H9 (cell line): Measurements from ENCODE around the gene FOXJ3. TPM values are rescaled to one million over a fixed set of nuclear protein-coding genes. Genes with fewer than 3 reads are reported as not detected.
A peak's percentile ranks its signal among the peaks of the same experiment; 100 is the strongest.

ENCODE experiments used
- DNase-seq: peaks from one replicate; pipeline ENCODE4 v3.0.0-alpha.2; 2017
- H2AFZ ChIP-seq: one replicate; pipeline ENCODE4 v1.6.1; 2013; ENCODE audit warnings: mild to moderate bottlenecking, low read length, control low read depth, moderate library complexity
- H2AK5ac ChIP-seq: 2 replicates; pipeline ENCODE4 v1.6.1; 2013; ENCODE audit warnings: low read length, control low read depth, mixed read lengths; ENCODE audit not compliant: insufficient read length
- H2BK120ac ChIP-seq: one replicate; pipeline ENCODE4 v1.6.1; 2013; ENCODE audit warnings: low read depth, mild to moderate bottlenecking, low read length, control low read depth, inconsistent platforms; ENCODE audit not compliant: poor library complexity, severe bottlenecking
- H2BK12ac ChIP-seq: 2 replicates; pipeline ENCODE4 v1.6.1; 2013; ENCODE audit warnings: low read length, control low read depth, mixed read lengths, low read depth; ENCODE audit not compliant: insufficient read length
- H2BK15ac ChIP-seq: 2 replicates; pipeline ENCODE4 v1.6.1; 2013; ENCODE audit warnings: low read depth, low read length, control low read depth
- H2BK20ac ChIP-seq: one replicate; pipeline ENCODE4 v1.6.1; 2013; ENCODE audit warnings: low read depth, mild to moderate bottlenecking, low read length, control low read depth, inconsistent platforms; ENCODE audit not compliant: poor library complexity, severe bottlenecking
- H2BK5ac ChIP-seq: 2 replicates; pipeline ENCODE4 v1.6.1; 2013; ENCODE audit warnings: low read length, control low read depth, mixed read lengths; ENCODE audit not compliant: insufficient read length
- H3K14ac ChIP-seq: 2 replicates; pipeline ENCODE4 v1.6.1; 2013; ENCODE audit warnings: low read length, control low read depth; ENCODE audit not compliant: insufficient read depth
- H3K18ac ChIP-seq: 2 replicates; pipeline ENCODE4 v1.6.1; 2013; ENCODE audit warnings: low read depth, mild to moderate bottlenecking, mixed read lengths, low read length, control low read depth; ENCODE audit not compliant: insufficient read length
- H3K23ac ChIP-seq: 2 replicates; pipeline ENCODE4 v1.6.1; 2013; ENCODE audit warnings: low read length, control low read depth, mixed read lengths, low read depth; ENCODE audit not compliant: insufficient read length
- H3K23me2 ChIP-seq: 2 replicates; pipeline ENCODE4 v1.6.1; 2013; ENCODE audit warnings: low read depth, mild to moderate bottlenecking, mixed read lengths, low read length, control low read depth; ENCODE audit not compliant: insufficient read length, poor library complexity, severe bottlenecking
- H3K27ac ChIP-seq: 2 replicates; pipeline ENCODE4 v1.5.1; 2013; ENCODE audit warnings: low read length, control low read depth, mixed read lengths, low read depth; ENCODE audit not compliant: insufficient read length
- H3K27me3 ChIP-seq: 2 replicates; pipeline ENCODE4 v1.6.1; 2013; ENCODE audit warnings: low read length, control low read depth, inconsistent platforms; ENCODE audit not compliant: insufficient read depth
- H3K4ac ChIP-seq: 2 replicates; pipeline ENCODE4 v1.6.1; 2013; ENCODE audit warnings: low read depth, mild to moderate bottlenecking, control low read depth, inconsistent platforms, low read length, moderate library complexity
- H3K4me1 ChIP-seq: 2 replicates; pipeline ENCODE4 v1.6.1; 2013; ENCODE audit warnings: low read length, control low read depth, inconsistent platforms; ENCODE audit not compliant: insufficient read depth
- H3K4me2 ChIP-seq: 2 replicates; pipeline ENCODE4 v1.6.1; 2013; ENCODE audit warnings: low read length, control low read depth, mixed read lengths; ENCODE audit not compliant: insufficient read length, insufficient read depth
- H3K56ac ChIP-seq: 2 replicates; pipeline ENCODE4 v1.6.1; 2013; ENCODE audit warnings: low read depth, mild to moderate bottlenecking, mixed read lengths, low read length, control low read depth; ENCODE audit not compliant: insufficient read length
- H3K79me1 ChIP-seq: 2 replicates; pipeline ENCODE4 v1.6.1; 2013; ENCODE audit warnings: low read depth, mild to moderate bottlenecking, moderate library complexity, low read length, control low read depth, inconsistent platforms; ENCODE audit not compliant: insufficient read depth, poor library complexity, severe bottlenecking
- H3K79me2 ChIP-seq: 2 replicates; pipeline ENCODE4 v1.6.1; 2013; ENCODE audit warnings: low read length, control low read depth, inconsistent platforms; ENCODE audit not compliant: insufficient read depth
- H3K9ac ChIP-seq: 2 replicates; pipeline ENCODE4 v1.6.1; 2013; ENCODE audit warnings: low read length, control low read depth, mixed read lengths; ENCODE audit not compliant: insufficient read length; ENCODE audit errors: extremely low read depth
- H3K9me3 ChIP-seq: one replicate; pipeline ENCODE4 v1.6.1; 2013; ENCODE audit warnings: low read depth, low read length, inconsistent platforms; ENCODE audit not compliant: control insufficient read depth
- H3T11ph ChIP-seq: one replicate; pipeline ENCODE4 v1.6.1; 2013; ENCODE audit warnings: mild to moderate bottlenecking, low read length, control low read depth, inconsistent platforms
- H4K20me1 ChIP-seq: one replicate; pipeline ENCODE4 v1.6.1; 2013; ENCODE audit not compliant: control insufficient read depth, insufficient read length, insufficient read depth
- H4K5ac ChIP-seq: 2 replicates; pipeline ENCODE4 v1.6.1; 2013; ENCODE audit warnings: low read depth, mild to moderate bottlenecking, mixed read lengths, low read length, control low read depth; ENCODE audit not compliant: insufficient read length
- H4K8ac ChIP-seq: replicated peaks from 2 replicates; pipeline ENCODE4 v1.6.1; 2013; ENCODE audit warnings: low read length, control low read depth, mixed read lengths, low read depth; ENCODE audit not compliant: insufficient read length
- H4K91ac ChIP-seq: 2 replicates; pipeline ENCODE4 v1.6.1; 2013; ENCODE audit warnings: low read depth, mild to moderate bottlenecking, moderate library complexity, mixed read lengths, low read length, control low read depth; ENCODE audit not compliant: insufficient read length
- H3K27ac Mint-ChIP-seq, 3 experiments: 2 replicates in 2 of 3; 3 replicates in 1 of 3; pipeline ENCODE4 v1.8.0; 2020 to 2021; ENCODE audit warnings: mixed read lengths in 3 of 3, mild to moderate bottlenecking in 1 of 3, moderate library complexity in 1 of 3
- H3K27me3 Mint-ChIP-seq: 2 replicates; pipeline ENCODE4 v1.8.0; 2021; ENCODE audit warnings: low read depth, mild to moderate bottlenecking, moderate library complexity, mixed read lengths
- H3K36me3 Mint-ChIP-seq, 3 experiments: 2 replicates in 2 of 3; 3 replicates in 1 of 3; pipeline ENCODE4 v1.8.0; 2020 to 2021; ENCODE audit warnings: low read depth in 3 of 3, mixed read lengths in 3 of 3; ENCODE audit not compliant: insufficient read depth in 1 of 3
- H3K4me1 Mint-ChIP-seq, 2 experiments: 2 replicates each; pipeline ENCODE4 v1.8.0; 2020; ENCODE audit warnings: mixed read lengths in 2 of 2
- H3K4me3 Mint-ChIP-seq, 2 experiments: 2 replicates in 1 of 2; 3 replicates in 1 of 2; pipeline ENCODE4 v1.8.0; 2020 to 2021; ENCODE audit warnings: mild to moderate bottlenecking in 2 of 2, mixed read lengths in 2 of 2, moderate library complexity in 1 of 2
- H3K9me3 Mint-ChIP-seq, 2 experiments: 2 replicates in 1 of 2; 3 replicates in 1 of 2; pipeline ENCODE4 v1.8.0; 2020; ENCODE audit warnings: mild to moderate bottlenecking in 2 of 2, mixed read lengths in 2 of 2, moderate library complexity in 1 of 2
- WGBS: extraction: QIAGEN DNeasy Blood & Tissue Kit; methylation state at CpG from one replicate; pipeline ENCODE4 v1.1.7; 2013; ENCODE audit warnings: missing lambda C conversion rate, low lambda C conversion rate, mixed read lengths; ENCODE audit not compliant: insufficient read length; ENCODE audit errors: extremely low coverage; 5-methylcytosine and 5-hydroxymethylcytosine counted together
- total RNA-seq: library from RNA; stranded (reverse); gene quantifications from 2 replicates; pipeline ENCODE4 v1.2.1, GENCODE V29; 2021
- TF ChIP-seq, protein P1 (sequence below): fragments of 200-600 bp; sonication (generic); conservative IDR thresholded peaks from 3 replicates; pipeline ENCODE4 v1.8.0; 2021; ENCODE audit warnings: antibody characterized with exemption, mild to moderate bottlenecking

FOXJ3 gene
- total RNA-seq, 1 experiment from 2014 or later: 49.9 TPM

DNA sequence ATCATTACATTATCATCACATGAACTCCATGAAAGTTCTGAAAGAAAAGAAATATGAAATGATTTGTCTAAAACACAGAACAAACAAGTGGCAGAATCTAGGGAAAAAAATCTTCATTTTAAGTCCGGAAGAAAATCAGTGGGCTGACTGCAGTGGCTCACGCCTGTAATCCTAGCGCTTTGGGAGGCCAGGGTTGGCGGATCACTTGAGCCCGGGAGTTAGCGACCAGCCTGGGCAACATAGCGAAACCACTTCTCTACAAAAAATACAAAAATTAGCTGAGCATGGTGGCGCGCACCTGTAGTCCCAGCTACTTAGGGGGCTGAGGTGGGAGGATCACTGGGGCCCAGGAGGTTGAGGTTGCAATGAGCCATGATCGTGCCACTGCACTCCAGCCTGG lies 4.8 kb downstream of the FOXJ3 start:
- Mint-ChIP-seq H3K9me3 (no peaks in the 10 kb centered on the region), H3K4me3 (no peak overlapping the region), H3K36me3 (no peaks in the 10 kb centered on the region), H3K4me1 (peaks cover 41 to 47% of the 10 kb centered on the region in 2 experiments), H3K27ac (peak overlapping the region in 1 of 3 experiments; percentile 60; a peak in 1 of 7 replicates), H3K27me3 (no peaks in the 10 kb centered on the region)
- Histone ChIP-seq H4K20me1 (no peaks in the 10 kb centered on the region), H2BK15ac (no peak overlapping the region), H2BK5ac (no peak overlapping the region), H2BK12ac (no peak overlapping the region), H3K23ac (no peak overlapping the region), H3K56ac (no peak overlapping the region), H3K79me1 (peaks cover 6% of the 10 kb centered on the region), H2AFZ (no peak overlapping the region), H2AK5ac (no peak overlapping the region), H3K14ac (no peak overlapping the region), H3K4me2 (no peak overlapping the region), H3K4me1 (no peaks in the 10 kb centered on the region), H3K9me3 (no peaks in the 10 kb centered on the region), H3K4ac (no peak overlapping the region), H3K23me2 (peaks cover 5% of the 10 kb centered on the region), H3T11ph (no peak overlapping the region), H4K5ac (no peak overlapping the region), H3K27me3 (no peaks in the 10 kb centered on the region), H3K18ac (no peak overlapping the region), H3K79me2 (peaks cover 69% of the 10 kb centered on the region; the same call in 1 of the 2 replicates), H4K8ac (no peak overlapping the region), H3K9ac (no peak overlapping the region), H2BK20ac (no peak overlapping the region), H4K91ac (no peak overlapping the region), H2BK120ac (no peak overlapping the region), H3K27ac (no peak overlapping the region)
- no CpG with 5 or more reads among the region's 10 CpGs for WGBS
- TF ChIP-seq, protein P1, sequence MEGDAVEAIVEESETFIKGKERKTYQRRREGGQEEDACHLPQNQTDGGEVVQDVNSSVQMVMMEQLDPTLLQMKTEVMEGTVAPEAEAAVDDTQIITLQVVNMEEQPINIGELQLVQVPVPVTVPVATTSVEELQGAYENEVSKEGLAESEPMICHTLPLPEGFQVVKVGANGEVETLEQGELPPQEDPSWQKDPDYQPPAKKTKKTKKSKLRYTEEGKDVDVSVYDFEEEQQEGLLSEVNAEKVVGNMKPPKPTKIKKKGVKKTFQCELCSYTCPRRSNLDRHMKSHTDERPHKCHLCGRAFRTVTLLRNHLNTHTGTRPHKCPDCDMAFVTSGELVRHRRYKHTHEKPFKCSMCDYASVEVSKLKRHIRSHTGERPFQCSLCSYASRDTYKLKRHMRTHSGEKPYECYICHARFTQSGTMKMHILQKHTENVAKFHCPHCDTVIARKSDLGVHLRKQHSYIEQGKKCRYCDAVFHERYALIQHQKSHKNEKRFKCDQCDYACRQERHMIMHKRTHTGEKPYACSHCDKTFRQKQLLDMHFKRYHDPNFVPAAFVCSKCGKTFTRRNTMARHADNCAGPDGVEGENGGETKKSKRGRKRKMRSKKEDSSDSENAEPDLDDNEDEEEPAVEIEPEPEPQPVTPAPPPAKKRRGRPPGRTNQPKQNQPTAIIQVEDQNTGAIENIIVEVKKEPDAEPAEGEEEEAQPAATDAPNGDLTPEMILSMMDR: no peak
- no peak for DNase-seq
